LNCAP (cell line): ENCODE measurements around the gene PROSER3.

Experiments
- TF ChIP-seq, protein P1 (sequence below): fragments of 450-650 bp; IDR thresholded peaks from 2 replicates; pipeline ENCODE4 v1.5.1; 2017; ENCODE audit warnings: mild to moderate bottlenecking

The PROSER3 gene

DNA sequence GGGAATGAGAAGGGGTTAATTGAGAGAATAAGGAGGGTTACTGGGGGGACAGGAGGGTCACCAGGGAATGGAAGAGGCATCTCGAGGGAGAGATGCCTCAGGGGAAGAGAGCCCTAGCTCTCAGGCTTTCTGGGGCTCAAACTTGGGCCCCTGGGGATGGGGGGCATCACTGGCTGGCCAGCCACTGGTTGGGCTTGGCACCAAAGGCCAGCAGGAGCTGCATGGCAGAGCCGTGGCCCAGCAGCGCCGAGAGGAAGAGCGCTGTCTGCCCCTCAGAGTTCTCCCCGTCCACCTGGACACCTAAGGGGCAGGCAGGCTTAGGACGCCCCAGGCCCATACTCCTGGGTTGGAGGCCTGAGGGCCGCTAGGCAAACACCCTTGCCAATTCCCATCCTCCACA, 34.9 kb downstream of the PROSER3 start:
- TF ChIP-seq, protein P1, sequence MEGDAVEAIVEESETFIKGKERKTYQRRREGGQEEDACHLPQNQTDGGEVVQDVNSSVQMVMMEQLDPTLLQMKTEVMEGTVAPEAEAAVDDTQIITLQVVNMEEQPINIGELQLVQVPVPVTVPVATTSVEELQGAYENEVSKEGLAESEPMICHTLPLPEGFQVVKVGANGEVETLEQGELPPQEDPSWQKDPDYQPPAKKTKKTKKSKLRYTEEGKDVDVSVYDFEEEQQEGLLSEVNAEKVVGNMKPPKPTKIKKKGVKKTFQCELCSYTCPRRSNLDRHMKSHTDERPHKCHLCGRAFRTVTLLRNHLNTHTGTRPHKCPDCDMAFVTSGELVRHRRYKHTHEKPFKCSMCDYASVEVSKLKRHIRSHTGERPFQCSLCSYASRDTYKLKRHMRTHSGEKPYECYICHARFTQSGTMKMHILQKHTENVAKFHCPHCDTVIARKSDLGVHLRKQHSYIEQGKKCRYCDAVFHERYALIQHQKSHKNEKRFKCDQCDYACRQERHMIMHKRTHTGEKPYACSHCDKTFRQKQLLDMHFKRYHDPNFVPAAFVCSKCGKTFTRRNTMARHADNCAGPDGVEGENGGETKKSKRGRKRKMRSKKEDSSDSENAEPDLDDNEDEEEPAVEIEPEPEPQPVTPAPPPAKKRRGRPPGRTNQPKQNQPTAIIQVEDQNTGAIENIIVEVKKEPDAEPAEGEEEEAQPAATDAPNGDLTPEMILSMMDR = no peak

DNA sequence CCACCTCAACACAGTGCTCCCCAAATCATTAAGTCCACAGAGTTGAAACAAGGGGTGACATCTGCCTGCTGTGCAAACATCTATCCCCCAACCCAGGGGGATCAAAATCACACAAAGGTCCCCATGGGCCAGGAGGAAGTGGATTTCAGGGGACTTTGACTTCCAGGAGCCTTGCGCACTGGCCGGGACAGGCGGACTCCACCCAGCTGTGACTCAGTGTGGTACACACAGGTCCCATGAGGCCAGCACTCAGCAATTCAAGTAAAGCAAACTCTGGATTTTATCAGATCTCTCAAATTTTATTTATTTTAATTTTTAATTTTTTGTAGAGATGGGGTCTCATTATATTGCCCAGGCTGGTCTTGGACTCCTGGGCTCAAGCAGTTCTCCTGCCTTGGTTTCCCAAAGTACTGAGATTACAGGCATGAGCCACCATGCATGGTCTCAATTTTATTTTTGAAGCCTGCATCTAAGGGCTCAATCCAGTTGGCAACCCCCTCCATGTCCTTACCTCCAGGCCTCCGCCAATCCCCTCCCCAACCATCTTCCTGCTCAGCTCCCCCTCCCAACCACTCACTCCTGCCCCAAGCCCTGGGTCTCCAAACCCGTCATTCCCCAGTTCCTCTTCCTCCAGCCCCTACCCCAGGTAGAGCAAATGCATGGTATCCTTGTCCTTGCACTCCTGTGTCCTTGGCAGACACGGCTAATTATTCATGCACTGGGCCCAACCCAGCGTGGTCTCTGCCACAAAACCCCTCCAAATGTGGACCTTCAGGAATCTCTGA, 35.6 kb downstream of the PROSER3 start:
- TF ChIP-seq, protein P1 = no peak

DNA sequence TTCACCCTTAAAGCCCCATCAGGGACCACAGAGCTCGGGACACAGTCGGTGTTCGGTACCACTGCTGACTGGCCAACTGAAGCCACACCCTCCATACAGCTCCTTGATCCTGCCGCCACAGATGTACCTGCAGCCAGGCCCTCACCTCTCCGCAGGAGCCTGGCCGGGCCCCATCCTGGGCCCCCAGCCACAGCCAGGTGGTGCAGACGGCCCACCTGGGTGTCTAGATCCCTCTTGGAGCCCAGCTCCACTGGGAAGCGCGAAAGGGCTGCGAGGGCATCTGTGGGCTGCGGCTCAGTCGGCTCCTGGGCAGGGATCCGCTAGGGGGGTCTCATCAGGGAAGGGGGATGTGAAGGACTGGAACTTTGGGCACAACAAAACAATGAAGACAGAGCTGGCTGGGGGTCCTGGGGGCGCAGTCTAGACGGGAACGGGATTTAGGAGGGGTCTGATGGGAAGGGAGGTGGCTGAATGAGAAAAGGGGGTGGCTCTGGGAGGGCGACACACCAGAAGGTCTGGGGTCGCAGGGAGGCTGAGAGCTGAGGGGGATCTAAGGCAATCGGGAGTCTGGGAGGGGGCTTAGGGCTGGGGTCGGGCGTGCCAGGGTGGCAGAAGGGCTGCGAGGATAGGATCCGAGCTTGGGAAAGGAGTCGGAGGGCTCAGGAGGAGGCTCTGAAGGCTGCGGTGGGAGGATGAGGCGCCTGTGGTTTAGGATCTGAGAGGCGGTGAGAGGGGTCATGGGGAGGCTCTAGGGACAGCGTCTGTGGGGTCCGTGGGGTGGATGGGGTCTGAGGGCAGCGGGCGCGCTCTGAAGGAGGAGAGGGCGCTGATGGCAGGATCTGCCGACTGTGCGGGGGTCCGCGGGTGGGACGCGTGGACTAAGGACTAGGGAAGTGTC, 38.9 kb downstream of the PROSER3 start:
- TF ChIP-seq, protein P1 = no peak

DNA sequence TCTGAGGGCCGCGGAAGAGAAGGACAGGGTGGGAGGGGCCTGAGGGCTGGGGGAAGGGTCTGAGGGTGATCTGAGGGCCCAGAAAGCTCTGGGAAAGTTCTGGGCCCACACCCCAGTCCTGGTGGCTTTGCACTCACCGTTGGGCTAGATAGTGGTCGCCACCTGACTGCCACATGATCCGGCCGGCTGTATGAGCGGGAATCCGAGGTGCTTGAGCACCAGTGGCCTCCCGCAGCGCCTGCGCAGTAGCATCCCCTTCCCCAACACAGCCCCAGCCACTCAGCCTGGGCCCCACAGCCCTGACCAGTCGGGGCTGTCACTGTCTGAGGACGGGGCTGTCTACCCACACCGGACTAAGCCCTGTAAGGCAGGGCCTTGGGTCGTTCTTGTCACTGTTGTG, 39.7 kb downstream of the PROSER3 start:
- TF ChIP-seq, protein P1 = no peak

DNA sequence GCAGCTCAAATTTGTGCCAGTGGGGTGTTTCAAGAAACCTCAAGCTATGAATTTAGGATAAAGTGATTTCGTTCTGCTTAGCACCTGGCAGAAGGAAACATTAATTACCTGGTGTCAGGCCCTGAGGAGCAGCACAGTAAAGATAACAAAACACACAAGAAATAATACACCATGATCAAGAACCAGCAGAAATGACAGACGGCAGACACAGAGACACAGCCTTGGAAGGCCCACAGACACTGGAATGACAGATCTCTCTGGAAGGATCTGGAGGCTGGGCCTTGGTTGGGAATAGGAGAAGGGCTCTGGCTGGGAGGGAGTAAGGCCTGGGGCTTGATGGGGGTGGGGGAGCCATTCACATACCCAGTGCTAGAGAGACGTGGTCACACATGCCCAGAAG, 43.9 kb downstream of the PROSER3 start:
- TF ChIP-seq, protein P1 = no peak

DNA sequence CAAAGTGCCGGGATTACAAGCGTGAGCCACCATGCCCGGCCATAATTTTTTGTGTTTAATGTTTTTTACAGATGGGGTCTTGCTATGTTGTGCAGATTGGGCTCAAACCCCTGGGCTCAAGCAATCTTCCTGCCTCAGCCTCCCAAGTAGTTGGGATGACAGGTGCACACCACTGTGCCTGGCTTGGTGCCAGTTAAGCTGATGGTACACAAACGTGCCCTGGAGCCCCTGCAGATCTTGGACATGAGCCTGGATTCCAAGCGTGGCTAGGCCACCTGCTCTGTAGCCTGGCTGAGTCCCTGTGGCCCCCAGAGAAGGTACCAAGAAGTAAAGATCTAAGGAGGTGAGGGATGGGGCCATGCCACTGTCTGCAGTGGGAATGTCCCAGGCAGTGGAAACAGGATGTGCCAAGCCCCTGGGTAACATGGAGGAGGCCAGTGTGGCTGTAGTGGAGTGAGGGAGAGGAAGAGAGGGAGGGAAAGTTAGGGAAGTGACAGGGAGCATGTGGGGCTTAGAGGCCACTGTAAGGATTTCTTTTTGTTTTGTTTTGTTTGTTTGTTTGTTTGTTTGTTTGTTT, 47.6 kb downstream of the PROSER3 start:
- TF ChIP-seq, protein P1 = no peak

DNA sequence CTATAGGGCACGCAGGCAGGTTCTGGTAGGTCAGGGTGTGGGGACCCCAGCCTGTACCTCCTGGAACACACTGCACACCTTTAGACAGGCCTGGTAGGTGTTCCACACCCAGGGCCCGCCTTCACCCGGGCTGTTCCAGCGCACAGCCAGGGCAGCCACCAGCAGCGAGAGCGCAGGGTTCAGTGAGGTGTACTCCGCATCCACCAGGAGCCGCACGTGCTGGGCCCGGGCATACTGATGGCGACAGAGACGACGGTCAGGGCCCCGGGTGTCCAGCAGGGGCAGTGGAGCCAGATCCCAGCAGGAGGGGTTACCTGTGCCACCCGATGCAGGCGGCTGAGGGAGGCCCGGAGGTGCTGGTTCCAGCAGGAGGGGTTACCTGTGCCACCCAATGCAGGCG, 48.6 kb downstream of the PROSER3 start:
- TF ChIP-seq, protein P1 = no peak
